Glutamatergic neuron (in vitro differentiated cells): ENCODE measurements around the gene MATCAP1. TPM values are rescaled to one million over a fixed set of nuclear protein-coding genes. Genes with fewer than 3 reads are reported as not detected.

ENCODE experiments used
- DNase-seq: peaks from one replicate; pipeline ENCODE4 v3.0.0; 2022
- H3K27ac Mint-ChIP-seq: one replicate; pipeline ENCODE4 v1.8.0; 2020; ENCODE audit warnings: mild to moderate bottlenecking, mixed read lengths, inconsistent platforms; ENCODE audit not compliant: unreplicated experiment
- H3K27me3 Mint-ChIP-seq: one replicate; pipeline ENCODE4 v1.8.0; 2020; ENCODE audit warnings: mild to moderate bottlenecking, moderate library complexity, mixed read lengths, inconsistent platforms; ENCODE audit not compliant: unreplicated experiment
- H3K36me3 Mint-ChIP-seq: one replicate; pipeline ENCODE4 v1.8.0; 2020; ENCODE audit warnings: mild to moderate bottlenecking, mixed read lengths, inconsistent platforms; ENCODE audit not compliant: unreplicated experiment
- H3K4me1 Mint-ChIP-seq: one replicate; pipeline ENCODE4 v1.8.0; 2020; ENCODE audit warnings: mild to moderate bottlenecking, low read depth, mixed read lengths, inconsistent platforms; ENCODE audit not compliant: unreplicated experiment
- H3K4me3 Mint-ChIP-seq: one replicate; pipeline ENCODE4 v1.8.0; 2020; ENCODE audit warnings: mild to moderate bottlenecking, mixed read lengths, inconsistent platforms; ENCODE audit not compliant: unreplicated experiment
- H3K9me3 Mint-ChIP-seq: one replicate; pipeline ENCODE4 v1.8.0; 2020; ENCODE audit warnings: mild to moderate bottlenecking, moderate library complexity, mixed read lengths, inconsistent platforms; ENCODE audit not compliant: unreplicated experiment
- CTCF ChIP-seq: fragments of 200-600 bp; sonication (generic); IDR thresholded peaks from one replicate; pipeline ENCODE4 v1.5.0; 2021; ENCODE audit not compliant: partially characterized antibody, unreplicated experiment
- total RNA-seq: library from RNA; stranded (reverse); fragmentation: NEBNext Ultra II Directional; extraction: Animal tissue kit (Norgen Biotek cat#: 25700); gene quantifications from one replicate; pipeline ENCODE4 v1.2.1, GENCODE V29; 2021; ENCODE audit not compliant: unreplicated experiment

MATCAP1 gene
- total RNA-seq, 1 donor from 2014 or later: 197 TPM

GRCh38 chr16:67208154-67208896, 24.6 kb upstream of the MATCAP1 start:
- Mint-ChIP-seq H3K9me3 (peaks cover 2% of the 10 kb centered on the region), H3K27me3 (peaks cover 6% of the 10 kb centered on the region)

GRCh38 chr16:67207249-67208091, 23.7 kb upstream of the MATCAP1 start:
- peaks cover 6% of the 10 kb centered on the region for H3K27me3 Mint-ChIP-seq
- no peak for DNase-seq
- no peak overlapping the region for H3K27ac Mint-ChIP-seq
- no peaks in the 10 kb centered on the region for H3K36me3 Mint-ChIP-seq
- H3K4me1 Mint-ChIP-seq: no peaks in the 10 kb centered on the region
- TF ChIP-seq CTCF: no peak
- H3K4me3 Mint-ChIP-seq: no peak overlapping the region
- H3K9me3 Mint-ChIP-seq: peaks cover 2% of the 10 kb centered on the region

More at GRCh38 chr16:67208154-67208896, 24.6 kb upstream of the MATCAP1 start:
- H3K4me3 Mint-ChIP-seq: no peak overlapping the region
- DNase-seq: no peak
- no peaks in the 10 kb centered on the region for H3K4me1 Mint-ChIP-seq
- H3K36me3 Mint-ChIP-seq: no peaks in the 10 kb centered on the region
- no peak overlapping the region for H3K27ac Mint-ChIP-seq
- TF ChIP-seq CTCF: no peak

GRCh38 chr16:67206838-67207248, 23.1 kb upstream of the MATCAP1 start:
- H3K4me3 Mint-ChIP-seq: no peak overlapping the region
- H3K36me3 Mint-ChIP-seq: no peaks in the 10 kb centered on the region
- H3K4me1 Mint-ChIP-seq: no peaks in the 10 kb centered on the region
- DNase-seq: no peak
- H3K9me3 Mint-ChIP-seq: peaks cover 2% of the 10 kb centered on the region
- no peak overlapping the region for H3K27ac Mint-ChIP-seq
- no peak for TF ChIP-seq CTCF
- peaks cover 6% of the 10 kb centered on the region for H3K27me3 Mint-ChIP-seq

GRCh38 chr16:67206129-67206837, 22.5 kb upstream of the MATCAP1 start:
- TF ChIP-seq CTCF: no peak
- Mint-ChIP-seq H3K27me3 (peaks cover 6% of the 10 kb centered on the region), H3K4me3 (no peak overlapping the region), H3K27ac (no peak overlapping the region), H3K36me3 (no peaks in the 10 kb centered on the region), H3K9me3 (peaks cover 2% of the 10 kb centered on the region), H3K4me1 (no peaks in the 10 kb centered on the region)
- DNase-seq: no peak
